NT2/D1 (cell line): ENCODE results near the gene STEEP1.

Source experiments
- SUZ12 ChIP-seq: IDR thresholded peaks from 2 replicates; pipeline ENCODE4 v1.6.1; 2011; ENCODE audit not compliant: insufficient read length, insufficient read depth; ENCODE audit errors: extremely low read depth
- YY1 ChIP-seq: IDR thresholded peaks from 2 replicates; pipeline ENCODE4 v1.6.1; 2011; ENCODE audit not compliant: insufficient read length, insufficient read depth

DNA sequence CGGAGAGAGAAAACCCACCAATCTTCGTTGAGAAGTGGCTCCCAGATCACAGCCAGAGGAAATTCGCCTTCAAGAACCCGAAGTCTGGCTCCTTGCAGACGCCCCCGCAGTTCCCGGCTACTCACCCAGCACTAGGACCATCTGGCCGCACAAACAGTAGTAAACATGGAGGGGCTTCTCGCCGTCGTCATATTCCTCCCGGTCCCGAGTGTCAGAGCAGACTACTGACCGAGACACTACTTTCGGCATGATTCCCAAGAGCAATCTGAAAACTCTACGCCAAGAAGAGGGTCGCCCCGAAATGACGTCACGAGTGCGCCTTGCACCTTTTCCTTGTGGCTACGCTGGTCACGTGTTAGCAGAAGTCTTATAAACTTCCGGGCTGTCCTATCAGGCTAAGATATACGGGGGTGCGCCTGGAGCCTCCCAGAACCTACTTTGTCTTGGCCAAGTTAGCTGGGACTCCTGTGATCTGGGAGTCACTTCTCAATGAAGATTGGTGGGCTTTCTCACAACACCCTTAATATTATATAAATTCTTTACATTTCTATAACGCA is at the start of gene STEEP1:
- TF ChIP-seq YY1: no peak
- TF ChIP-seq SUZ12: no peak
